Gastrocnemius medialis (tissue), 4 donors: ENCODE data around the gene FCHSD2.

ENCODE experiments used
- POLR2A ChIP-seq, 2 donors: fragments of 450-650 bp; IDR thresholded peaks; one replicate each; pipeline ENCODE4 v1.6.1; 2017; ENCODE audit warnings: antibody characterized with exemption in 2 of 2, mild to moderate bottlenecking in 2 of 2, moderate library complexity in 2 of 2
- TF ChIP-seq, protein P1 (sequence below), 5 experiments: fragments of 450-650 bp in 3 of 5; fragments of 200-600 bp in 2 of 5; sonication (generic) in 2 of 5; IDR thresholded peaks in 4 of 5; conservative IDR thresholded peaks in 1 of 5; 1 replicate in 4 of 5; 2 replicates in 1 of 5; pipeline ENCODE4 v1.5.1; 2016 to 2019; ENCODE audit warnings: antibody characterized with exemption in 5 of 5, mild to moderate bottlenecking in 3 of 5, moderate library complexity in 3 of 5

- TF ChIP-seq, protein P1, sequence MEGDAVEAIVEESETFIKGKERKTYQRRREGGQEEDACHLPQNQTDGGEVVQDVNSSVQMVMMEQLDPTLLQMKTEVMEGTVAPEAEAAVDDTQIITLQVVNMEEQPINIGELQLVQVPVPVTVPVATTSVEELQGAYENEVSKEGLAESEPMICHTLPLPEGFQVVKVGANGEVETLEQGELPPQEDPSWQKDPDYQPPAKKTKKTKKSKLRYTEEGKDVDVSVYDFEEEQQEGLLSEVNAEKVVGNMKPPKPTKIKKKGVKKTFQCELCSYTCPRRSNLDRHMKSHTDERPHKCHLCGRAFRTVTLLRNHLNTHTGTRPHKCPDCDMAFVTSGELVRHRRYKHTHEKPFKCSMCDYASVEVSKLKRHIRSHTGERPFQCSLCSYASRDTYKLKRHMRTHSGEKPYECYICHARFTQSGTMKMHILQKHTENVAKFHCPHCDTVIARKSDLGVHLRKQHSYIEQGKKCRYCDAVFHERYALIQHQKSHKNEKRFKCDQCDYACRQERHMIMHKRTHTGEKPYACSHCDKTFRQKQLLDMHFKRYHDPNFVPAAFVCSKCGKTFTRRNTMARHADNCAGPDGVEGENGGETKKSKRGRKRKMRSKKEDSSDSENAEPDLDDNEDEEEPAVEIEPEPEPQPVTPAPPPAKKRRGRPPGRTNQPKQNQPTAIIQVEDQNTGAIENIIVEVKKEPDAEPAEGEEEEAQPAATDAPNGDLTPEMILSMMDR (IDR thresholded peaks at IDR 0.05 in 4 of 5, conservative IDR thresholded peaks at IDR 0.05 in 1 of 5): no peak
- TF ChIP-seq POLR2A (IDR thresholded peaks at IDR 0.05): no peak
These were observed 47.8 kb upstream of the FCHSD2 start for GRCh38 chr11:73189723-73190556.
